G401 (cell line): ENCODE measurements around the gene PCSK6. TPM values are rescaled to one million over a fixed set of nuclear protein-coding genes. Genes with fewer than 3 reads are reported as not detected.

Experiments used
- DNase-seq: peaks from one replicate; pipeline ENCODE4 v3.0.0-alpha.2; 2015; ENCODE audit warnings: low spot score
- in situ Hi-C: cut with HindIII; loops from 2 replicates; pipeline ENCODE4 v1.10.0; 2016; ENCODE audit warnings: low sequenced_read_pairs, mixed read lengths
- total RNA-seq: library from RNA; depleted of rRNA; stranded (reverse); fragments of >200 nt; shearing (Covaris generic); gene quantifications from 2 replicates; pipeline ENCODE4 v1.2.3, GENCODE V29; 2014

PCSK6 gene
- total RNA-seq, 1 experiment from 2014 or later = 0.37 TPM

GRCh38 chr15:101525087-101525669 lies 35.7 kb upstream of the PCSK6 start:
- DNase-seq = no peak
- in situ Hi-C loops = no loop called here

- DNase-seq = no peak
- in situ Hi-C loops = no loop called here
These were observed 34.0 kb upstream of the PCSK6 start for GRCh38 chr15:101523560-101523940.

GRCh38 chr15:101522621-101523559 lies 33.4 kb upstream of the PCSK6 start:
- DNase-seq = no peak
- in situ Hi-C loops = no loop called here

GRCh38 chr15:101522091-101522490 lies 32.6 kb upstream of the PCSK6 start:
- no peak for DNase-seq
- in situ Hi-C loops = no loop called here

GRCh38 chr15:101521591-101521990 lies 32.1 kb upstream of the PCSK6 start:
- no peak for DNase-seq
- in situ Hi-C loops = no loop called here

- no peak for DNase-seq
- in situ Hi-C loops = no loop called here
These were observed 31.6 kb upstream of the PCSK6 start for GRCh38 chr15:101521069-101521468.

GRCh38 chr15:101520395-101520794 lies 30.9 kb upstream of the PCSK6 start:
- DNase-seq = peak; percentile 1
- in situ Hi-C loops = no loop called here

GRCh38 chr15:101517504-101517903 lies 28.0 kb upstream of the PCSK6 start:
- DNase-seq = no peak
- in situ Hi-C loops = no loop called here

GRCh38 chr15:101514318-101514717 lies 24.8 kb upstream of the PCSK6 start:
- DNase-seq = no peak
- in situ Hi-C loops = no loop called here

GRCh38 chr15:101511717-101512116 lies 22.2 kb upstream of the PCSK6 start:
- DNase-seq = no peak
- in situ Hi-C loops = no loop called here

GRCh38 chr15:101510212-101511197 lies 21.0 kb upstream of the PCSK6 start:
- DNase-seq = no peak
- in situ Hi-C loops = no loop called here

- no peak for DNase-seq
- in situ Hi-C loops = no loop called here
These were observed 19.8 kb upstream of the PCSK6 start for GRCh38 chr15:101509279-101509678.

GRCh38 chr15:101506491-101506890 lies 17.0 kb upstream of the PCSK6 start:
- in situ Hi-C loops = no loop called here
- DNase-seq = no peak

- in situ Hi-C loops = no loop called here
- DNase-seq = no peak
These were observed 16.3 kb upstream of the PCSK6 start for GRCh38 chr15:101505610-101506337.

- in situ Hi-C loops = no loop called here
- no peak for DNase-seq
These were observed 15.5 kb upstream of the PCSK6 start for GRCh38 chr15:101504866-101505609.

GRCh38 chr15:101504373-101504772 lies 14.9 kb upstream of the PCSK6 start:
- in situ Hi-C loops = no loop called here
- DNase-seq = no peak

GRCh38 chr15:101503296-101503599 lies 13.7 kb upstream of the PCSK6 start:
- in situ Hi-C loops = no loop called here
- DNase-seq = no peak

GRCh38 chr15:101502572-101503295 lies 13.2 kb upstream of the PCSK6 start:
- DNase-seq = no peak

More at GRCh38 chr15:101502572-101503295, 13.2 kb upstream of the PCSK6 start:
- in situ Hi-C loops = no loop called here
